Activated CD4-positive, alpha-beta T cell treated with anti-CD3 and anti-CD28 coated beads, Interleukin-2, amount 50 U/mL, for 24 hours (primary cell): ENCODE results near the gene CITED4.

Source experiments
- DNase-seq, 2 donors: peaks; one replicate each; pipeline ENCODE4 v3.0.0-alpha.2; 2020; ENCODE audit warnings: low read depth in 1 of 2, low spot score in 1 of 2

CITED4 gene

GRCh38 chr1:40836283-40836682, 25.9 kb downstream of the CITED4 start:
- no peak for DNase-seq

DNA sequence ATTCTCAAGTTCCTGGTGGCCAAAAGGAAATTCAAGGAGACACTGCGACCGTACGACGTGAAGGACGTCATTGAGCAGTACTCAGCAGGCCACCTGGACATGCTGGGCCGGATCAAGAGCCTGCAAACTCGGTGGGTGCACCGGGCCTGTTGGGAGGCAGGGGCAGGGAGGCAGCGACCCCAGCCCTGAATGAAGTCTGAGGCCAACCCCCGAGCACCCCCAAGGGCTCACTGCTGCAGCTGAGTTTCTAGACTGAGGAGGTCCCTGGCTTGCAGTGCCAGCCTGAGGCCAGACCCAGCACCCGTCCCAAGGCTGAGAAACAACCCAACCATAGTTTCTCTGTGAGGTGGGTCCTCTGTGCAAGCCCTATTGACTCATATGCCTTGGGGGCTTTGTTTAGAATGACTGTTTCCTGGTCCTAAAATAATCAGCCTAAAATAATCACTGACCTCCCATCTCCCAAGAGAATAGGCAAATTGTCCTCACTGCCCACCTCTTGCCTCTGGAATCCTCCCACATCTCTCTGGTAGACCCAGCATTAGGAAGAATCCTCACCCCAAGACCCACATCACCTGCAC, 27.1 kb downstream of the CITED4 start:
- DNase-seq: no peak

DNA sequence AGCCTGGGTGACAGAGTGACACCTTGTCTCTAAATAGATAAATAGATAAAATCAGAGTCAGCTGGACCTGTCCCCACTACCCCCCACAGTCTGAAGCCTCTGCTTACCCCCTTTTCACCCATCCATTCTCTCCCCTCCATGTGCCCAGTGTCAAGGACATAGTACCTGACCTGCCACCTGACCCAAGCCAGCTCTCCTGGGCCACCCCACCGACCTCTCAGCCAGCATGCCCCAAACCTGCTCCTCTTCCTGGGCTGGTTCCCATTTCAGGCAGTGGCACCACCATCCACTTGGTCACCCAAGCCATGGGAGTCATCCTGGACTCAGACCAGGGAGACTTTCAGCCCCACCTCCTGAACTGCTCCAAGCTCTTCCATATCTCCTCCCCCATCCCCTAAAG, 28.2 kb downstream of the CITED4 start:
- no peak for DNase-seq

DNA sequence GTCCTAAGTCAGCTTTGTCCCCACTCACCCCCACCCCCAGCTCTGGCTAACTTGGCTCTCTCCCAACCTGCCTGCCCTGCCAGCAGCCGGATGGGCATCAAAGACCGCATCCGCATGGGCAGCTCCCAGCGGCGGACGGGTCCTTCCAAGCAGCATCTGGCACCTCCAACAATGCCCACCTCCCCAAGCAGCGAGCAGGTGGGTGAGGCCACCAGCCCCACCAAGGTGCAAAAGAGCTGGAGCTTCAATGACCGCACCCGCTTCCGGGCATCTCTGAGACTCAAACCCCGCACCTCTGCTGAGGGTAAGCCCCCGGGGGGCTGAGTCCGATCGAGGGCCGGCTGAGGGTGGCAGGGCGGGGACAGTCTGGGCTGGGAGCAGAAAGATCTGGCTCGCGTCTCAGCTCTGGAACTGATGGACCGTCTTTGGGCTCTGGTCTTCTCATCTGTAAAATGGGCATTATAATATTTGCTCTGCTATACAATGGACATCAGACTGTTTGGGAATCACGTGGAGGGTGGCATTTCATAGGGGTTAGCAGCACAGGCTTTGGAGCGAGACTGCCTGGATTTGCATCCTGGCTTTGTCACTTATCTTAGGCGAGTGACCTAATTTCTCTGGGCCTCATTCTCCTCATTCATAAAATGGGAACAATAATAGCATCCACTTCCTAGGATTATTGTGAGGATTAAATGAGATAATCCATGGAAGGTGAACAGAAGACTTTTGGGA, 31.0 kb downstream of the CITED4 start:
- DNase-seq: no peak

- DNase-seq: no peak
These were observed 31.7 kb downstream of the CITED4 start for GRCh38 chr1:40830419-40830943.

DNA sequence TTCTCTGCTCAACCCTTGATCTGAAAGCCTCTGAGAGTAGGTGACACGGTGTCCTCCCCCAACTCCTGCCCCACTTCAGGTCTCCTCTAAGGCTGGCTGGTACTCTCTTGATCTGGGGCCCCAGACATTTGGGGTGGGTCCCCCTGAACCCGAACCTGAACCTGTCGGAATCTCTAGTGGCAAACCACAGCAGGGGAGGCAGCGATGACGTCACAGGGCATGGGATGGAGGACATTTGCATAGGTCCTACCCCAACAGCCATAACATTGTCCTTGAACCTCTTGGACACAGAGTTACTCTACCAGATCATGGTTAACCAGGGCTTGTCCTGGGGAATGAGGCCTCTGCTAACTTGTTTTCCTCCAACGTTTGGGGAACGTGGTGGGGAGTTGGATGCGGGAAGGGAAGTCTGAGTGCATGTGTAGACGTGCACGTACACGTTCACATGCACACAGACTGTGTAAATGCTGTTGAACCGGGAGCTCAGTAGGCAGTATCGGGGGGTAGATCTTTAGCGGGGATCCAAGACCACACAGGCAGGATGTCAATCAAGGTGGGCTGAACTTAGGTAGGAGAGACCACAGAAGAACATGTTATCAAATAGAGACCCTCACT, 32.4 kb downstream of the CITED4 start:
- no peak for DNase-seq

DNA sequence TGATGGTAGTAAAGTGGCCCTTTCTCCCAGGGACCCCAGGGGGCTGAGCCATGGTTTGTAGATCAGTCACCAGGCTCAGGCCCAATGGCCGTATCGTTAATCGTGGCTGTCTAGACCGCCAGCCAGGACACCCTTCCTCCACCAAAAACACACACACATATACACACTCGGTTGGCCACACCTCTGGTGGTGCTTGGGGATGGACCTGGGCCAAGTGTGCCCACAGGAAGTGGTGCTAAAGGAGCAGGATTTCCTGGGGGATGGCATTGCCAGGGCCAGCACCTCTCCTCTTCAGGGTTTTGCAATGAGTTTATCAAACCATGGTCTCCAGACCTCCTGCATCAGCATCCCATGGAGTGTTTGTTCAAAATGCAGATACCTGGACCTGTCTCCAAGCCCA, 36.2 kb downstream of the CITED4 start:
- no peak for DNase-seq

- DNase-seq: no peak
These were observed 36.8 kb downstream of the CITED4 start for GRCh38 chr1:40825435-40825788.

GRCh38 chr1:40824591-40825434, 37.4 kb downstream of the CITED4 start:
- DNase-seq: no peak

DNA sequence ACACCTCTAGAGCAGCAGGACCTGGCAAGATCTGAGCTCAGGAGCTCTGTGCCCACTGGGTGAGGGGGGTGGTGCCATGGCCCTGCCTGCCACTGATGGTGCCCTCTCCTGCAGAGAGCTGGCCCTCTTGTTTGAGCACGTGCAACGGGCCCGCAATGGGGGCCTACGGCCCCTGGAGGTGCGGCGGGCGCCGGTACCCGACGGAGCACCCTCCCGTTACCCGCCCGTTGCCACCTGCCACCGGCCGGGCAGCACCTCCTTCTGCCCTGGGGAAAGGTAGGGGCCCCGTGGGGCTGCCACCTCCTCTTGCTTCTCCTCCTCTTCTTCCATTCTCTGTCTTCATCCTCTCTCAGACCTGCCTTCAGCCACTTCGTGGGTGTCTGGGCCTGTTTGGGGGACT, 38.2 kb downstream of the CITED4 start:
- no peak for DNase-seq

GRCh38 chr1:40823345-40823744, 38.8 kb downstream of the CITED4 start:
- DNase-seq: no peak

DNA sequence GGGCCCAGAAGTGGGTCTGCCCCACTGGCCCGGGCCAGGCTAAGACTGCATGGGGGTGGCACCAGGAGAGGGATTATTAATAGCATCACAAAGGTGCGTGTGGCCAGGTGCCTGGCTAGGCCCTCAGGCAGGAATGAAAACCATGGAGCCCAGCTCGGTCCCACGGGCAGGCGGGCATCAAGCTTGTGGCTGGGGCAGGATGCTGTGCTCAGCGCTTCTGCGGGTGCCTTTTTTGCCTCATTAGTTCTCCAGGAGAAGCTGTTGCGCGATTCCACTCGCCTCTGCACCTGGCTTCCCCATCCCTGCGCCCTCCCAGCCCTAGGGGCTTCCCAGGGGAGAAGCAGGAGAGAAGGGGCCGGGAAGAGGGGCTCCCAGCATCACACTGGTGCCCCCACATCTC, 39.3 kb downstream of the CITED4 start:
- no peak for DNase-seq

- no peak for DNase-seq
These were observed 41.1 kb downstream of the CITED4 start for GRCh38 chr1:40820911-40821693.

DNA sequence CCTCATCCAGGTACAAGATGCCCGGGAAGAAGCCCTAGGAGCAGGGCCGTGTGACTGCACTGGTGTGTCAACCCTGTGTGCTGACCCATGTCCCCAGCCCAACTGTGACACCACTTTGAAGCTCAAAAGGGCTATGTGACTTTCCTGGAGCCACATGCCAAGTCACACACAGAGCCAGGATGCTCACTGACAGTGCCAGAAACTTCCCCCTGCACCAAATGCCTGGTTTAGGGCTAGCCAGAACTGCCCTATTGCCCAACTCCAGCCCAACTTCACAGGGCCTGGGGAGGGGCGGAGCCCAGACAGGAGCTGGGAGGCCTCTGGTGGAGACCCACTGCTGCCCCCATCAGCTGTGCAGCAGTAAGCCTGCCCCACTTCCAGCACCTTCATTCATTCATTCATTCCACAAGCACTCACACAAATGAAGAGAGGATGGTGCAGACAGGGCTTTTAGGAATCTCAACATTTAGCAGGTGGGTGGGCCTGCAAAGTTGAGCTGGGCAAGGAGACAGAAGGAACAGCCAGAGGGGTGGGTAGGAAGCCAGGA, 41.8 kb downstream of the CITED4 start:
- DNase-seq: no peak

DNA sequence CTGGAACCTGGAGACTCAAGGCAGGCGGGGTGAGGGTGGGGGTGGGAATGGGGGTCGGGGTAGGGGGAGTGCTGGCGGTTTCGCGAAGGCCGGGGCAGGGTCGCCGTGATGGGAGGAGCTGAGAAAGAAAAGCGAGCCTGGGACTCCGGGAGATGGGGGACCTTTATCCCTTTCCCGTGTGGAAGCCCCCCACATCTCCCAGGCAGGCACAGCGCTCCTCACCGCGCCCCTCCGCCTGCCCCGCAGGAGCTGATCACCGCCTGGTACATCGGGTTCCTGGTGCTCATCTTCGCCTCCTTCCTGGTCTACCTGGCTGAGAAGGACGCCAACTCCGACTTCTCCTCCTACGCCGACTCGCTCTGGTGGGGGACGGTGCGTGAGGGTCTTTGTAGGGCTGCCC, 43.1 kb downstream of the CITED4 start:
- no peak for DNase-seq

DNA sequence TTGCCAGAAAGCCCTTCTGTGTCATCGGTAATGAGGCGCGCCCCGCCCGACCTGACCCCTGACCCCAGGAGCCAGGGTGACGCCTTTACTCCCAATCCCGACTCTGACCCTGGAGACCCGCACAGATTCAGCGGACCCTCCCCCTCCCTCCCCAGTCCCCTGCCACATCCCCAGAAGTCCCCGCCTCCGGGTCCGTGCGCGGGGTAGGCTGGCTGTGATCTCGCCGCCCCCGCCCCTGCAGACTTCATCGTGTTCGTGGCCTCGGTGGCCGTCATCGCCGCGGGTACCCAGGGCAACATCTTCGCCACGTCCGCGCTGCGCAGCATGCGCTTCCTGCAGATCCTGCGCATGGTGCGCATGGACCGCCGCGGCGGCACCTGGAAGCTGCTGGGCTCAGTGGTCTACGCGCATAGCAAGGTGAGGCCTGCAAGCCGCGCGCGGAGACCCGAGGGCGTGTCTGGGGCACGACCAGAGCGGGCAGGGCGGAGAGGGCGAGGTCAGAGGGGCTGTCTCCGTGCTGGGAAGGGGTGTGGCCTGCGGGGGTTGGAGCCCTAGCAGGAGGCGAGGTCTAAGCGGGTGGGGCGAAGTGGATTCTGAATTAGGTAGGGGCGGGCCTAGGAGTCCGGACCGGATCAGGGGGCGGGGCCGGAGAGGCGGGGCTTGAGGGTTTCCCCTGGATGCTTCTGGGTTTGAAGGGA, 43.8 kb downstream of the CITED4 start:
- peak; percentile 61 to 73 for DNase-seq

GRCh38 chr1:40817791-40818263, 44.3 kb downstream of the CITED4 start:
- DNase-seq: no peak

GRCh38 chr1:40815420-40815819, 46.7 kb downstream of the CITED4 start:
- DNase-seq: no peak
